ENCODE data around the gene PPM1N. TPM values are rescaled to one million over a fixed set of nuclear protein-coding genes. Genes with fewer than 3 reads are reported as not detected.

The PPM1N gene
- total RNA-seq, 1 donor = 0.36 TPM

- Histone ChIP-seq H3K4me1 (ENCODE audit: insufficient read depth, low read length) (peaks cover 21% of the 10 kb centered on the region), H2AFZ (ENCODE audit: low read length) (no peak overlapping the region), H3K4me2 (ENCODE audit: insufficient read depth, low read length) (peak overlapping the region; percentile 100), H3K27ac (ENCODE audit: low read depth, low read length) (peak overlapping the region; percentile 97), H3K27me3 (ENCODE audit: insufficient read depth, low read length) (no peaks in the 10 kb centered on the region), H4K20me1 (ENCODE audit: insufficient read depth, low read length) (peaks cover 5% of the 10 kb centered on the region), H3K79me2 (ENCODE audit: insufficient read depth, low read length) (peaks cover 47% of the 10 kb centered on the region), H3K36me3 (ENCODE audit: insufficient read depth, low read length) (peaks cover 8% of the 10 kb centered on the region), H3K4me3 (ENCODE audit: insufficient read depth, low read length) (peak overlapping the region; percentile 95), H3K9me3 (ENCODE audit: low read depth, low read length) (no peaks in the 10 kb centered on the region)
- TF ChIP-seq, protein P1, sequence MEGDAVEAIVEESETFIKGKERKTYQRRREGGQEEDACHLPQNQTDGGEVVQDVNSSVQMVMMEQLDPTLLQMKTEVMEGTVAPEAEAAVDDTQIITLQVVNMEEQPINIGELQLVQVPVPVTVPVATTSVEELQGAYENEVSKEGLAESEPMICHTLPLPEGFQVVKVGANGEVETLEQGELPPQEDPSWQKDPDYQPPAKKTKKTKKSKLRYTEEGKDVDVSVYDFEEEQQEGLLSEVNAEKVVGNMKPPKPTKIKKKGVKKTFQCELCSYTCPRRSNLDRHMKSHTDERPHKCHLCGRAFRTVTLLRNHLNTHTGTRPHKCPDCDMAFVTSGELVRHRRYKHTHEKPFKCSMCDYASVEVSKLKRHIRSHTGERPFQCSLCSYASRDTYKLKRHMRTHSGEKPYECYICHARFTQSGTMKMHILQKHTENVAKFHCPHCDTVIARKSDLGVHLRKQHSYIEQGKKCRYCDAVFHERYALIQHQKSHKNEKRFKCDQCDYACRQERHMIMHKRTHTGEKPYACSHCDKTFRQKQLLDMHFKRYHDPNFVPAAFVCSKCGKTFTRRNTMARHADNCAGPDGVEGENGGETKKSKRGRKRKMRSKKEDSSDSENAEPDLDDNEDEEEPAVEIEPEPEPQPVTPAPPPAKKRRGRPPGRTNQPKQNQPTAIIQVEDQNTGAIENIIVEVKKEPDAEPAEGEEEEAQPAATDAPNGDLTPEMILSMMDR (IDR thresholded peaks at IDR 0.05; ENCODE audit: extremely low read depth, low read depth, low read length) = no peak
- DNase-seq (ENCODE audit: insufficient read length, low spot score, missing footprints) = peak; percentile 93
Measured at GRCh38 chr19:45469945-45470761, 28.1 kb upstream of the PPM1N start.

DNA sequence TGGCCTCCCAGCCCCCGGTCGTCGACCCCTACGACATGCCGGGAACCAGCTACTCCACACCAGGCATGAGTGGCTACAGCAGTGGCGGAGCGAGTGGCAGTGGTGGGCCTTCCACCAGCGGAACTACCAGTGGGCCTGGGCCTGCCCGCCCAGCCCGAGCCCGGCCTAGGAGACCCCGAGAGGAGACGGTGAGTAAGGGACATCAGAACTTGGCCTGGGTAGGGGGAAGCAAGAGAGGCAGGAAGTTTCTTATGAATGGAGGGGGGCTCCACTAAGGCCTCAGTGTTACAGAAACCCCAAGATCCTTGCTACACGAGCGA, 27.5 kb upstream of the PPM1N start:
- H3K4me1 ChIP-seq (ENCODE audit: insufficient read depth, low read length) = peaks cover 21% of the 10 kb centered on the region
- peaks cover 8% of the 10 kb centered on the region for H3K36me3 ChIP-seq (ENCODE audit: insufficient read depth, low read length)
- H4K20me1 ChIP-seq (ENCODE audit: insufficient read depth, low read length) = peaks cover 5% of the 10 kb centered on the region
- H3K9me3 ChIP-seq (ENCODE audit: low read depth, low read length) = no peaks in the 10 kb centered on the region
- peaks cover 47% of the 10 kb centered on the region for H3K79me2 ChIP-seq (ENCODE audit: insufficient read depth, low read length)
- no peak overlapping the region for H2AFZ ChIP-seq (ENCODE audit: low read length)
- H3K27ac ChIP-seq (ENCODE audit: low read depth, low read length) = peak overlapping the region; percentile 97
- H3K4me2 ChIP-seq (ENCODE audit: insufficient read depth, low read length) = peak overlapping the region; percentile 100
- peak; percentile 51 for DNase-seq (ENCODE audit: insufficient read length, low spot score, missing footprints)
- H3K27me3 ChIP-seq (ENCODE audit: insufficient read depth, low read length) = no peaks in the 10 kb centered on the region
- TF ChIP-seq, protein P1 (IDR thresholded peaks at IDR 0.05; ENCODE audit: extremely low read depth, low read depth, low read length) = no peak
- peak overlapping the region; percentile 95 for H3K4me3 ChIP-seq (ENCODE audit: insufficient read depth, low read length)

- peaks cover 5% of the 10 kb centered on the region for H4K20me1 ChIP-seq (ENCODE audit: insufficient read depth, low read length)
- peaks cover 50% of the 10 kb centered on the region for H3K79me2 ChIP-seq (ENCODE audit: insufficient read depth, low read length)
- H3K9me3 ChIP-seq (ENCODE audit: low read depth, low read length) = no peaks in the 10 kb centered on the region
- H3K27ac ChIP-seq (ENCODE audit: low read depth, low read length) = peak overlapping the region; percentile 97
- peak overlapping the region; percentile 95 for H3K4me3 ChIP-seq (ENCODE audit: insufficient read depth, low read length)
- DNase-seq (ENCODE audit: insufficient read length, low spot score, missing footprints) = peak; percentile 62
- no peaks in the 10 kb centered on the region for H3K27me3 ChIP-seq (ENCODE audit: insufficient read depth, low read length)
- TF ChIP-seq, protein P1 (IDR thresholded peaks at IDR 0.05; ENCODE audit: extremely low read depth, low read depth, low read length) = no peak
- peaks cover 21% of the 10 kb centered on the region for H3K4me1 ChIP-seq (ENCODE audit: insufficient read depth, low read length)
- peaks cover 8% of the 10 kb centered on the region for H3K36me3 ChIP-seq (ENCODE audit: insufficient read depth, low read length)
- H2AFZ ChIP-seq (ENCODE audit: low read length) = no peak overlapping the region
- H3K4me2 ChIP-seq (ENCODE audit: insufficient read depth, low read length) = peak overlapping the region; percentile 100
Measured at GRCh38 chr19:45471111-45471930, 26.9 kb upstream of the PPM1N start.
